Fibroblast of skin of back (primary cell): ENCODE measurements around the gene CEP131.
A peak's percentile ranks its signal among the peaks of the same experiment; 100 is the strongest.

ENCODE experiments used
- DNase-seq: peaks from one replicate; pipeline ENCODE4 v3.0.0-alpha.2; 2013

CEP131 gene

DNA sequence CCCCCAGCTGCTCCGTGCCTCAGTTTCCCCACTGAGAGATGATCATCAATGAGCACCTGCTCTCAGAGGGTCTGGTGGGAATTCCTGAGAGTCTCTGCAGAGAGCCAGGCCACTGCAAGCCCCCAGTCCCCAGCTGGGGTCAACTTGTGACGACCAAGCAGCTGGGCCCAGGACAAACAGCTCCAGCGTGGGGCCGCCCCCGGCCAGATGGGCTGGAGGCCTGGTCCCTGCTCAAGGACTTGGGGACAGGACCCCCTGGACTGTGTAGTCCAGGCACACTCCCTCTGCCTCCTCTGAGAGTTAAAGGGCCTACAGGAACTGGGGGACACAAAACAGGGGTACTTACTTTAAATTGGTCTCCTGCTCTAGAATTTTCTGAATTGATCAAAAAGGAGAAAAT, 40.2 kb downstream of the CEP131 start:
- no peak for DNase-seq

DNA sequence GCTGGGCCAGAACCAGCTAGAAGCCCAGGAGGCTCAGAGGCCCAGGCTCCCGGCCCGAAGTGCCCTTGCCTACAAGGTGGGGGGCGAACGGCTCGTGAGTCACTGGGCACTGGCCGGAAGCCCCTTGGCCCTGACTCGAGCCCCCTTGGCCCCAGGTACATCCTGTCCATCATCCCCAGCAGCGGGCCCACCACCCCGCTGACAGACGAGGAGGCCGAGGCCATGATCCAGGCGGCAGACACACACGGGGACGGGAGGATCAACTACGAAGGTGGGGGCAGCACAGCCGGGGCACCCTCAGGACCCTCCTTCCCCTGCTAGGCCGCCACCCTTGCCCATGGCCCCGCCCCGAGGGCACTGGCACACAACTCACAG, 41.0 kb downstream of the CEP131 start:
- no peak for DNase-seq

DNA sequence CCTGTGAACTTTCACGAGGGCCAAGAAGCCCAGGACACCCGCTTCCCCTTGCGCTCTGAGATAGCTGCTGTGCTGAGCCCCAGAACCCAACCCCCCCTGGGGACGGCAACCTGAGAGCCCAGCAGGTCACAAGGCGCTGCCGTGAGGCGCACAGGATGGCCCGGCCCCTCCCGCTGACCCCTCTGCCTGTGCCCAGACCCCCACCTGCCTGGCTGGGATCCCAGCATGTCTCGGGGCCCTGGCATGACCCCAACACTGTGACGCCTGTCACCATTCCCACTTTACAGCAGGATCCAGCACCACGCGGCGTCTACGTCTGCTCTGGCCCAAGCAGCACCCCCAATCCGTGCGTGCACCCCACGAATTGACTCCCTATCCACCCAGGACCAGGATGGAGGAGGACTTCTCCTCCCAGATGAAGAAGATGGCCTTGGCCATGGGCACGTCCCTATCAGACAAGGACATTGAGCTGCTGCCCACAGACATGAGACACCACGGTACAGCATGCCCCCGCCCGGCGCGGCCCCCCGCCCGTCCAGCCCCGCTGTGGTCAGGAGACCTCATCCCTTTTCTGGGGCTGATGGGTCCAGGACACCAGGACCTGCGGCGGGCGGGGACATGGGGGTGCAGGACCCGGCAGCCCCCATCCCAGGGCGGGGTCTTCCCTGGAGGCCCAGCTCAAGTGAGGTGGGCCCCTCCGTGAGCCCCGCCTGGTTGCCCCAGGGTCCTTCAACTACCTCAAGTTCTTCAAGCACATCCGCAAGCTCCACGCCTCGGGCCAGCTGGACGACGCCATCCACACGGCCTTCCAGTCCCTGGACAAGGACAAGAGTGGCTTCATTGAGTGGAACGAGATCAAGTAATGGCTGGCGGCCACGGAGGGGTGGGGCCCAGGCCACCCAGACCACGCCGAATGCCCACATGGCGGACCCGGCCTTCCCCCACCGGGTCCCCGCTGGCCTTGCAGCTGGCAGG, 41.6 kb downstream of the CEP131 start:
- DNase-seq = no peak

DNA sequence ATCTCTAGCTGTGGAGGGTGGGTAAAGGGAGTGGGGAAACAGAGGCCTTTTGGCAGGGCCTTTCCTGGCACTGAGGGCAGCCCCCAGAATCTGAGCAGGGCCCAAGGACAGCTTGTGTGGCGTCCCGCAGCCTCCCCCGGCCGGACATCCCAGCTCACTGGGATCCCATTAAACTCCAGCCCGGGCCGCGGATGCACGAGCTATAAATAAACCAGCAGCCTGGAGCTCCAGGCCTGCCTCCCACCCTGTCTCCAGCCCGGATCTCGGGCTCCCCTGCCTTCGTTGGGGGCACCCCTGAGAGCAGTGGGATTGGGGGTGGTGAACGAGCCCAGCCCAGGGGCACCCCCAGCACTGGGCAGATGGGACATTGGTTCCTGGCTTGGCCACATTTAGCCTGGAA, 42.9 kb downstream of the CEP131 start:
- no peak for DNase-seq

DNA sequence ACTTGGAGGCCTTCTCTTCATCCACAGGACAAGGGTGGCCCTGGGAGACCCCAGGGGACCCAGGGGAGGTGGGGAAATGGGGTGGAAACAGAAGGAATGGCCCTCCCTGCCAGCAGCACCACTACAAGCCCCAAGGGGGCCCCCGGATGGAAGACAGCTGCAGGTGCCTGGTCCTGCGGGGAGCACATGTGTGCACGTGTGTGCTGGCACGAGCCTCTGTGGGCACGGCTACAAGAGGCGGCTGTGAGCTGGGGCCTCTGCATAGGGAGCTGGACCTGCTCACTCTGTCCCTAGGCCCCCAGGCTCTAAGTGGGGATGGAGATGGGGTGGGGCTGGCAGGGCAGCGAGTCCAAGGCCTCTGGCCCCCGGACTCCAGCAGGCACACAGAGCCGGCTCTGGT, 43.5 kb downstream of the CEP131 start:
- DNase-seq = no peak

DNA sequence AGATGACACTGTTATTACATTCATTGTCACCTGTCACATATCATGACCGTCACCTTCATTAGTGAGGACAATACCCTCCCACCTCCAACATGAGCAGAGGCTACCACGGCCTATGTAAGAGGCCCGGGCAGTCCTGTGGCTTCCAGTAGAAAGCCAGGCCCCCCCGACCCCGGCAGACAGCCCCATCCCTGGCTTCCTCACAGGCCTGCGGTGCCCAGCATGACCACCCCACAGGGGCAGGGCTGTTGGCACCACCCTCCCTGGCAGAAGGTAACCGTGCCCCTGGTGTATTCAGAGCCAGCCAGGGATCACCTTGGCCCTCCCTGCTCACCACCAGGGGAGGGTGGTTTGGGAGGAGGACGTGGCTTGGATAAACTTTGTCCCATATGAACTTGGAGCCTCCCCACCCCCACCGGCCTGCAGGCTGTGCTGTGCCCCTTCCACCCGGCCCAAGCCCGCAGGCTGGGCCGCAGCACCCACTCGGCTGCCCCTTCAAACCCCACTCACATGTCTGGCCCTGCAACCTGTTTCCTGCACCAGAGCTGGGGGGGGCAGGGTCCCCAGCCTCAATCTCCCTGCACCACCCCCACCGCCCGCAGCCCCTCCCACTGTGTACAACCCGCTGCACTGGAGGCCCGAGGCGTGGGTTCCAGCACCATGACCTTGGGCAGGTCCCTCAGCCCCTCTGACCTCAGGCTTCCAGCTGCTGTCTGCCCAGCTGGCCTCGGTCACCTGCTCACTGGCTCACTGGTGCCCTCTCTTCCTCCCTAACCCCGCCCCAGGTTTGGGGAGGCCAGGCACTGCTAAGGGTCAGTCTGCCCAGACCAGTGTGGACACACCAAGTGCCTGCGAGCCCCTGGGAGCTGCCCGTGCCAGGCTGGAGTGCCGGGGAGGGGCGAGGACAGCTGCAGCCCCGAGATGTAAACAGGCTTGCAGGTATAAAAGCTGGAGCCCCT, 44.4 kb downstream of the CEP131 start:
- DNase-seq = no peak

DNA sequence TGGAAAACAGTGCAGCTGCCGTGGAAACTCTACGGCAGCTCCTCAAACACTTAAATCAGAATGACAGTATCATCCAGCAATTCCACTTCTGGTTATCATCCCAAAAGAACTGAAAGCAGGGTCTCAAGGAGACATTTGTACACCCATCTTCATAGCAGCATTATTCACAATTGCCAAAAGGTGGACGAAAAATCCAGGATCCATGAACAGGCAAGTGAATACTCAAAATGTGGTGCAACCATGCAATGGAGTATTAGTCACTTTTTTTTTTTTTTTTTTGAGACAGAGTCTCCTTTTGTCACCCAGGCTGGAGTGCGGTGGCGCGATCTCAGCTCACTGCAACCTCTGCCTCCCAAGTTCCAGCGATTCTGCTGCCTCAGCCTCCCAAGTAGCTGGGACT, 46.1 kb downstream of the CEP131 start:
- peak; percentile 13 for DNase-seq

DNA sequence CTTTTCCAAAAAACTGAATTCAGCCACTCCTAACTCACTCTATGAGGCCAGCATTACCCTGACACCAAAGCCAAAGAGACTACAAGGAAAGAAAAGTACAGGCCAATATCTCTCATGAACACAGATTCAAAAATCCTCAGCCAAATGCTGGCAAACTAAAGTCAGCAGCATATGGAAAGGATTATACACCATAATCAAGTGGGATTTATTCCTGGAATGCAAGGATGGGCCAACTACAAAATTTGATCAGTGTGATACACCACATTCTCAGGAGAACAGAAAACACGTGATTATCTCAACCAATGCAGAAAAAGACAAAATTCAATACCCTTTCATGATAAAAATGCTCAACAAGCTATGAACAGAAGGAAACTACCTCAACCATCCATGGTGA, 49.0 kb downstream of the CEP131 start:
- no peak for DNase-seq

DNA sequence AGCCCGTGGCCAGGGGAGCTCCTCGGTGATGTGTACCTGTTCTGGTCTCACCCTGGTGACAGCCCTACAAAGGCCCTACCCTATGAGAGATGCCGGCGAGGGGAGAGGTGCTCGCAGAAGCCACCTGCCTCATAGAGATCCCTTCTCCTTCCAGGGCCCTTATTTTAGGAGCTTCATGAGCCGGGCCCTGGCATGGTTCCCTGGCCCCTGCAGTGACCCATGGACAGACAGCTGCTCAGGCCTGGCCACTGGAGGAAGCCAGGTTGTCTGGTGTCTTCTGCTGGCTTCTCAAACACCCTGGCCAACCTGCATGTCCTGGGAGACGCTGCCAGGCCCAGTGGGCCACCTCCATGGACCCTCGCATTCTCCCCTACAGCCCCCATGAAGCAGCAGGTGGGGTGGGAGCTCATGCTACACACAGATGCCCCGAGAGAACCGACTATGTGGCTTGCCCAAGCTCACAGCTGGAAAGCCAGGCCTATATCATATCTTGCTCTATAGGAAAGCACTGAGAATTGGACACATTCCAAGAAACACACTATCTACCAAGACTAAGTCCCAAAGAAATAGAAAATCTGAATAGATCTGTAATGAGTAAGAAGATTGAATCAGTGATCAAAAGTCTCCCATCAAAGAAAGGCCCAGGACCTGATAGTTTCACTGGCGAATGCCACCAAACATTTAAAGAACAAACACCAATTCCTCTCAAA, 49.6 kb downstream of the CEP131 start:
- peak; percentile 16 for DNase-seq

DNA sequence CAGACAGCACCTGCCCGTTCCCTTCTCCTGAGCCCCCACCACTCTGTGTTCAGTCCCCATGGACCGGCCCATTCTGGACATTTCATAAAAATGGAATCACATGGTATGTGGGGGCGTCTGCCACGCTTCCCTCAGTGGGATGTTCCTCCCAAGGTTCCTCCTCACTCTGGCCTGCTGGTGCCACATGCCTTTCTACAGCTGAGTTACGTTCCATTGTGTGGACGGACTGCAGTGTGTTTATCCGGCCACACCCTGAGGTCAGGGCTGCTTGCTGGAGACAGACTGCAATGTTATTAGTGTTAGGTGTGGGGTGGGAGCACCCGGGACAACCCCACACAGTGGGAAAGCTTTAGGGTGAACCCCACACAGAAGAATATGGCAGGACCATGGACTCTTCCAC, 50.8 kb downstream of the CEP131 start:
- peak; percentile 22 for DNase-seq

DNA sequence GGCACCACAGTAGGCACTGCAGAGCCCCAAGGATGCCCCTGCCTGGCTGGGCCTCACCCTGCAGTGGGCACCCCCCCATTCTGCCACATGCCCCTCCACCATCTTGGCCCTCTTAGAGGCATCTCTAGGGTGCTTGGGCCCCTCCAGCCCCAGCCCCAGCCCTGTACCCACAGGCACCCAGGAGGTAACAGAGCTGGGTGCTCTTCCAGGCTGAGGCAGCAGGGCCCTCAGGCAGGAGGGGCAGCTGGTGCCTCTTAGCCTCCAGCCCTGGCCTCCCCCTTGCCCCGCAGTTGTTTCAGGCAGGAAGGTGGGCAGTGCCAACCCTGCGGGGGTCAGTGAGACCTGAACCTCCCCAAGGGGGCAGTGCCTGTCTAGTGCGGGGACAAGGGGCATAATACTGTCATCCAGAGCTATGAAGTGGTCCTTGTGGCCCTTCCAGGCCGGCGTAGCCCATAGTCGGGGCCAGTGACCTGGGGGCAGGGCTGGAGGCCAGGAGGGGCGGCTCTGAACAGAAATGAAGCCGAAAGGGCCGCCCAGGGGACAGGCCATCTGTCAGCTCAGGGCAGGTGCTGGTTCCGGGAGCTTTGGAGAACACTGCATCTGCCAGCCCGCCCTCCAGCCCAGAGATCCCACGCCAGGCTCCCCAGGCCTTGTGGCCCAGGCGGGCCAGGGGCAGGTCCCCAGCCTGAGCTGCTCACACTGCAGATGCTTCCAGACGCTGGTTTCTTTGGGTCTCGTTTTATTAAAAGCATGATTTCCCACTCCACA, 51.9 kb downstream of the CEP131 start:
- no peak for DNase-seq

DNA sequence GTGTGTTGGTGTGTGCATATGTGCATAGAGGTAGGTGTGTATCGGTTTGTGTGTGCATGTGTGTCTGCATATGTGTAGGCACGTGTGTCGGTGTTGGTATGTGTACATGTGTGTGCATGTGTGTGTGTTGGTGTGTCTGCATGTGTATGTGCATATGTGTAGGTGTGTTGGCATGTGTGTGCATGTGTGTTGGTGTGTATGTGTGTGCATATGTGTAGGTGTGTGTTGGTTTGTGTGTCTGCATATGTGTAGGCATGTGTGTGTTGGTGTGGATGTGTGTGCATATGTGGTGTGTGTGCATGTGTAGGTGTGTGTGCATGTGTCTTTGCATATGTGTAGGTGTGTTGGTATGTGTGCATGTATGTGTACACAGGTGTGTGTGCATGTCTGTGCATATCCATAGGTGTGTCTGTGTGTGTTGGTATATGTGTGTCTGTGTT, 52.9 kb downstream of the CEP131 start:
- DNase-seq = no peak

DNA sequence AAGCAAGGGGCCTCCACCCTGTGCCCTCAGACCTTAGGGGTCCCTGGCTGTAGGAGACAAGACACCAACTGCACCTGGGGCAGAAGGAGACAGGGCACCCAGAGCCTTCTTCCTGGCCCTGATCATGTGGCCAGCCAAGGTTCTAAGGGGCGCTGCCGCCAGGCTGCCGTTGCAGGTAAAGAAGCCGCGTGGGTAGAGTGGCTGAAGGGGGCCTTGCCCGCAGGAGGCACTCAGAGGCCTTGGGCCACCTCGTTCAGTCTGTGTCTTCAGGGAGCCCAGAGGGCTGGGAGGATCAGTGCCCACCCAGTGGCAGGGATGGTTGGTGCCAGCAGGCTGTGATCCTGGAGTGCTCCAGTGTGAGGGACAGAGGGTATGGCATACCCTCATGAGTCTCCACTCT, 55.1 kb downstream of the CEP131 start:
- no peak for DNase-seq

DNA sequence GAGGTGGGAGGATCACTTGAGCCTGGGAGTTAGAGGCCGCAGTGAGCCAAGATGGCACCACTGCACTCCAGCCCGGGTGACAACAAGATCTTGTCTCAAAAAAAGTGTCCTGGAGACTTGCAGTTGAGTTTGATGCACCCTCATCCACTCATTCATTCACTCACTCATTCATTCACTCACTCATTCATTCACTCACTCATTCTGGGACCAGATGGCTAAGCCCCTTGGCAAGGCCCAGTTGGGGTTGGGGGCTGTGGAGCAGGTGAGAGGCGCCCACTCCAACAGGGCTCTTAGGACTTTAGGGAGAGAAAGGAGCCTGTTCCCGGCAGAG, 55.6 kb downstream of the CEP131 start:
- DNase-seq = no peak

DNA sequence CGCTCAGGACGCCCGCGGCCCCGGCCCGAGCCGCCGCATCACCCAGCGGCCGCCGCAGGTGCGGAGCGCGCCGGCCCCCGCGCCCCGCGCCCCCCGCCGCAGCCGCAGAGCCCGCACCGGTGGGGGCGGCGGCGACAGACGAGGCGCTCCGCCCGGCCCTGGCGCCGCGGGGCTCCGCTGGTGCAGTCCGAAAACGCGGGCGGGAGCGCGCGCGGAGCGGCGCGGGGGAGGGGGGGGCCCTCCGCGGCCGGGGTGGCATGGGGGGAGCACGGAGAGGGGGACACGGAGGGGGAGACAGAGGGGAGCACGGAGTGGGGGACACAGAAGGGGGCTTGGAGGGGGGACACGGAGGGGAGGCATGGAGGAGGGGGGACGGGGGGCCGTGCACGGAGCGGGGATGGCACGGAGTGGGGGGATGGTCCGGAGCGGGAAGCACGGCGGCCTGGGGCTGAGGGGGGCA, 56.7 kb downstream of the CEP131 start, which contains the start of gene AATK:
TSS of gene AATK (minus strand) at position 189 of the 460 bp plus-strand sequence. CDS start 229 bp downstream, outside the sequence.
- DNase-seq = no peak

DNA sequence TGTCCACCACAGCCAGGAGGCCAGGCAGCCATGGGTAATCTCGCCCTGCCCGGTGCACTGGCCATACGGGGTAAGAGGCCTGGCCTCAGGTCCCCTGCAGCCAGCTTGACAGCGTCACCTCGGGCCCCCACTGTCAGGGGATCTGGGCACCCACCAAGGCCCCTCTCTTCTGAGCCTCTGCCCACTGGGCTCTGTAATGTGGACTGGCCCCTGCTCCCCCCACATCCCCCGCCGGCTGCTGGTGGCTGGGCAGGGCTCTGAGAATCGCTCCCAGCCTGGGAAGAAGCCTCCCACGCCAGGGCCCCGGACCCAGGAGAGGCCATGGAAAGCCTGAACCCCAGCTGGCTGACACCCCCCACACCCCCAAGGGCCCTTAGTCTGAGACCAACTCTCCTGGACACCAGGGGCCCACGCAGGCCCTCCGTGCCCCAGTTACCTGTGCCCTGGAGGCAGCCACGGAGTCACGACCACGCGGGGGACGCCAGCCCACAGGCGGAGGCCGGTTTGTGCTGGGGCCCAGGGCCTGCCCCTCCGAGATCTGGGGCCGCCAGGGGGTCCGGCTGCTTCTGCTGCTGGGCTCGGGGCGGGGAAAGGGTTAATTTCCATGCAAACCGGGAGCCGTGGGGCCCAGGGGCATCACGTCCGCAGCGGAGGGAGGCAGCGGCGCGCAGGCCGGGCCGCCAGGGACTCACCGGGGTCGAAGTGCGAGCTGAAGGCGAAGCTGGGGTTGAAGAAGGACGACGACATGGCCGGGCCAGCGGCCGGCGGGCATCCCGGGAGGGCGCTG, 57.3 kb downstream of the CEP131 start, which contains the start of gene PVALEF:
TSS of gene PVALEF (plus strand) at position 262 of the 787 bp plus-strand sequence. CDS start 15,720 bp downstream, outside the sequence.
- no peak for DNase-seq

DNA sequence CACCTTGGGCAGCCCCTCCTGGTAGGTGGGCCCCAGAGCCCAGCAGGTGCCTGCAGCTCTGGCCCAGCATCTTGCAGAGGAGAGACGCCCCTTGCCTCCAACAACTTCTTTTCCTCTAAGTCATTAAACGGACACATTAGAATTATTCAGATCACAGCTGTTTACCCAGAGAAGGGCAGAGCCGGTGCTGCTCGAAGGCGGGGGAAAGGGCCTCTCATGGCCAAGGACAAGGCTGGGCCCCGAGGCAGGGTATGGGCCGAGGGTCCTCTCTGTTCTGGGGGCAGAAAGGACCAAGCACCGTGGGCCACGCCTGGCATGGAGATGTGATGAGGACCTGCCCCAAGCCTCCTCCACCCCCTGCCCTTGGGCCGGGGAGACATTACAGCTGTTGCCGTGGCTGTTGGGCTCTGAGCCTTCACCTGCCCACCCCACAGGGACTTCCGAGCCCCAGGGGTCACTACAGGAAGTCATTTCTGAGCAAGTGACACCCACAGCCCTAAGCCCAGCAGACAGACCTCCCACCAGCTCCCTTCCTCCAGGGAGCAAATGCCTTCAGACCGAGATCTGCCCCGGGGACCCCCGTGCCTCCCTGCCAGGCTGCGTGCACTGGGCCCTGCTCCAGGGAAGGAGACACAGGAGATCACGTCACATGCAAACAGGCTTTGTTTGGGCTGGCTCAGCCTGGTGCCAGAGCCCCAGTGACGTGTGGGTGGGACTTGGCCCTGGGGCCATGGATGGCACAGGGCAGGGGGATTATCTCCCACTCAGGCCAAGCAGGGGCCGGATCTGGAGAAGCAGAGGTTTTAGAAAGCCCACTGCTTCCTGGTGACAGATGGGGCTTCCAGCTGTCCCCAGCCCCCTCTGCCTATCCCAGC, 58.2 kb downstream of the CEP131 start:
- DNase-seq = no peak

DNA sequence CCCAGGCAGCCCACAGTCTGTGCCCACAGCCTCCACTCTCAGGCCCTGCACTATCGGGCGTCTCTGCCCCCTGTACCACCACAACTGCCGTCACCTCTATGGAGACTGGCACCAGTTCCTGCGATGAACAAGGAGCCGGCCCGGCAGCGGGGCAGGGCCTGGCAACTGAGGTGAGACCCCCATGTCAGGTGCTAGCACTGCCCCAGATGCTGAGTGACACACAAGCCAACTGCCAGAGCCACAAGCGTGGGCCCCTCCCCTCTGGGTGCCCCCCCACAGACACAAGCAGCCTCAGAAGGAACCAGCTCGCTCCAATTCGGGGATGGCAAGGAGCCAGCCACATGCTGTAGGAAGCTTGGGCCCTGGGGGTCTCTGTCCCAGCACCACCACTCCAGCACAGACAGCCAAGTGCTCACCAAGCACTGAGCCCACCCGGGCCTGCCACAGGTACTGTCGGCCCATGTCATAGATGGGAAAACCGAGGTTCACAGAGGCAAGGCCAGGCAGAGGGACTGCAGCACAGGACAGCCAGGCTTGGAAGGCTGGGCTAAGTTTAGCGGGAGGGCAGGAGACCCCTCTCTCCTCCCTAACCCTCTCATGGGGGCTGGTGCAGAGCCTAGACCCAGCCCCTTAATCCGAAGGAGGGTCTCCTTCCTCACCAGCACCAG, 58.9 kb downstream of the CEP131 start:
- no peak for DNase-seq

DNA sequence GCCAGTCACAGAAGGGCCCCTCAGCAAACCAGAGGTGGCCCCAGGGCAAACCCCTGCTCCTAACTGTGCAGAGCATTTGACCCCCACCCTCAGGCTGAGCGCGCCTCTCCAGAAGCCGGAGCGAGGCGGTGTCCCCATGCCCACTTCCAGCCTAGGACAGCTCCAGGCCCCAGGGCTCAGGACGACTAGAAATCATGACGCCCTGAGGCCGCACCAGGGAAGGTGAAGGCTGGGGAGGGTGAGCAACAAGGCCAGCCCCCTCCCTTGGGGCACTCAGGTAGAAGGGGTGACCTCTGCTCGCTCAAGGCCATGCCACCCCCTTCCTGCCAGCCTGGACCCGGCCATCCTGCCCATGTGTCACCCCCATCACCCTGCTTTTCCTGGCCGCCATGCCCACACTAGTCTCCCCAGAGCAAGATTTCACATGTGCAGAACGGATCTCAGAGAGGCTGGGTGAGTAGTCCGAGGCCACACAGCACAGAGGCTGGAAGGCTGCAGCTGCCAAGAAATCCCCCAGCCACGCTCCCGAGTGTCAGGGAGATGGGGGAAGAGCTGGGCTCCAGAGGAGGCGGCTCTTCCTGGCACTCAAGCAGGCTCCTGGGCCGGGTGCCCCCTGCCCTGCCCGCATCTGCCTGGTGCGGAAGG, 59.6 kb downstream of the CEP131 start:
- DNase-seq = no peak
